ENCODE data around the gene SPTA1. TPM values are rescaled to one million over a fixed set of nuclear protein-coding genes. Genes with fewer than 3 reads are reported as not detected.

The SPTA1 gene
- not detected in 2 replicates for total RNA-seq

DNA sequence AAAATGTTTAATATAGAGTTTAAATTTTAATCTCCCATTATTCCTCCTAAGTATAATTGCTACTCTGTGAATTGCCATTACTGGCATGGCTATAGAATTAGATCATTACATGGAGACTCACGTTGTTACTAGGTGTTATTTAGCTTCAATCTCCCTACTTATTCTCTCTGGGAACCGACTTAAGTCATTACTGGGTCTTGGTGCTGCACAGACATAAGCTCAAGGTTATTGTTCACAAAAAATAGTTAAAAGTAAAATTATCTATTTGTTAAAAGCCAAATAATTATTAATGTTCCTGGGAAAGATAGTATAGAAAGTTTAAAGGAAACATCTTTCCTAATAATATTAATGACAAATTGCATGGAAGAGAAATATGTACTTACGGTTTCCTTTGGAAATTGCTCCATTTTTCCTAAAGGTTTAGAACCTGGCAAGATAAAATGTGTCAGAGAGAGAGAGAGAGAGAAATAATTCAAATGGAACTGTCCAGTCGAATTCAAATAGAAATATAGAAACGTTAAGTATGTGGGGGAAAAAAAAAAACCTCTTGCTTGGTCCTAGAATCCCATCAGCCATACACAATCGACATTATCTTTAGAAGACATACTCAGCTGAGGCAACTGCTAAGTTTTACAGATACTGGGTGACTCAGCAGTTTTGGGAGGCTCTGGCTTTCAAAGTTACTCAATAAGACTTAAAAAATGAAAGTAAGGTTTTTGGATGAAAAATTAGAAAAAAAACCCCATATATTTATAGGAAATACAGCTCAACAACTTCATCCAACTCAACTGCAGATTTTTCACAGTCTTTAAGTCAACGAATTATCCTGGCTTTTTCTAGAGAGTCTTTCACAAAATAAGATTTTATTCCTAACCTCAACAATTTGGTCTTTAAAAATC lies at the start of gene SPTA1:
Gene SPTA1 (minus strand): TSS at position 605 of the 899 bp plus-strand sequence. CDS start 198 bp downstream, at position 407.

DNA sequence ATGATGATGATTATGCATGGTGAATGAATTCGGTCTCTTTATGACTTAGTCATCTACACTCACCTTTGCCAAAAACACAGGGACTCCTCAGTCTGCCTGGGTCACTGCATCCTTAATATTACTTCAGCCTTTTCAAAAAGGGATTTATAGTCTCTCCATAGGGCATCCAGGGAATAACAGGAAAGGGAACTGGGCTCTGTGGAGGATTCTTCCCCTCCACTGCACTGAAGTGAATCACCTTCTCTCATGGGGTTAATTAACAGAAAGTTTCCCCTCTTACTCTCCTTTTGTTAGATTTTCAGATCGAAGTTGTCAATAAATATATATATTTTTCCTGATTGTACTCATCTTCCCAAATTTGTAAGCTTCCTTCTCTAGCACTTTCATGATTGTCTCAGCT lies 34.1 kb upstream of the SPTA1 start, which contains the start of gene OR6K3:
Gene OR6K3 (minus strand): TSS at position 101 of the 400 bp plus-strand sequence. CDS start 2,605 bp downstream, outside the sequence.

DNA sequence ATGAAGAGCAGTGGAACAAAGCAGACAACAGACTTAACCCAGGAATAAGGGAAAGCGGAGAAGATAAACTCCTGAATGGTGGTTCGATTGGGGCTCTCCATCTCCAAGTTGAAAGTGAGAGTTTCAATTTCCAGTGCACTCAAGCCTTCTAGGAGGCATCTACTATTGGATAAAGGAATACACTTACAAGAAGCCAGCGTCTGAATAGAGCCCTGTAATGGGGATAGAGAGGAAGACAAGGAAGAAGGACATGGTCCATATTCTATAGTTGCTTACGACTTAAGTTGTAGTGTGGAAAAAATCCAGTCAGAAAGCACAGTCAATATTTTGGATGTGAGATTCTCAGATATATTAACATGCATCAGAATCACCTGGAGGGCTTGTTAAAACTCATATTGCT lies 14.0 kb upstream of the SPTA1 start, which contains the start of gene OR6K2:
Gene OR6K2 (minus strand): TSS at position 101 of the 400 bp plus-strand sequence. CDS start 0 bp downstream, at position 101.

DNA sequence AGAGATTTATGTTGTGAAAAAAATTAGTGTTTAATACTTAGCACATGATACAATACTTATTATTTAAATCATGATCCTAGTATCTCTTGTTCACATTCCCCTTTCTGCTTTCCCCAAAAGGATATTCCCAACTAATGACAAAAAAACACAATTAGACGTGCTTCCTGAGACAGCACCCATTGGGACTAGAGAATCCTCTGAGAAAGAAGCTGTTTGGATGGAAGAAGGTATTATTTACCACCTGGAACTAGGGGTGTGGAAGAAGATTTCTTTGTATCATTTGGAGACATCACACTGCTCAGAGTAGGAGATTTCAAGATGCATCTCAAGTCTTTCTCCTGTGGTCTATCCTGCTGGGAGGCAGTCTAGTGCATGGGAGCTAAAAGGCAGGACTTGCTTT lies 81.5 kb downstream of the SPTA1 start, which contains the start of gene OR10Z1:
Gene OR10Z1 (plus strand): TSS at position 301 of the 400 bp plus-strand sequence. CDS start 1,171 bp downstream, outside the sequence.

DNA sequence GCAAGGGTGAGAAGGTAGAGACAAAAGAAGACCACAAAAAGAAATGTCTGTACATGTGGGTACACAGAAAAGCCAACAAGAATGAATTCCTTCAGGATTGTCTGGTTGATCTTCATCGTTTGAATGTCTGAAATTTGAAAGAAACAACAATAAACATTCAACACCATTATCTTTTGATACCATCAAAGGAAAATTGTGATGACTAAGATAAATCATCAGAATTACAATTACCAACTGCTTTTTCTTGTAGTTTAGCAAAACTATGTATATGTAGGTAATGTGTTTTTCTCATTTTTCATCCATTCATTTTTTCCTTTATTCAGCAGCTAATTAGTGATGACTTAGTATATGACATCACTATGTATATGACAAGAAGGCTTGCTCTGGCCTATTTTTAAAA lies 106.8 kb downstream of the SPTA1 start, which contains the start of gene OR10X1:
Gene OR10X1 (minus strand): TSS at position 167 of the 400 bp plus-strand sequence. CDS start 0 bp downstream, at position 167.

DNA sequence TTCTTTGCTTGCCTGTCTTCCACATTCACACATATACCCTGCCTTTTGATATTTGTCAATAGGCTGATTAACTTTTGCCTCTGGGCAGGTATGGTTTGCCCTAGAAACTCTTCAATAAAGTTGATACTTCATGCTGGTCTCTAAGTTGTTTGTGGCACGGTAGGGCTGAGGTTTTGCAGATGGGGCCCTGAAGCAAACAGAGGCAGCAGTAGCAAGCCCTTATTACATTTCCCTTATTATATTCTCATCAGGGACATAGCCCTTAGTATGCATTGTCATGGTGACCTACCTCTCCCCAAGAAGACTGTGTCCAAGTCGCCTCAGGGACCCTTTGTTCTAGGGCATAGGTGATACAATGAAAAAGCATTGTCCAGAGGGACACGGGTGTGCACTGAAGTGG lies 116.0 kb downstream of the SPTA1 start, which contains the start of gene OR6P1:
Gene OR6P1 (minus strand): TSS at position 101 of the 400 bp plus-strand sequence. CDS start 6,976 bp downstream, outside the sequence.

Other genes with a start within 250 kb of the SPTA1 start
- not detected in 2 replicates for gene OR10K1, start 224.9 kb downstream of the SPTA1 start, total RNA-seq
- gene OR10R2, start 214.5 kb downstream of the SPTA1 start, total RNA-seq: not detected in 2 replicates
- gene OR6Y1, start 132.3 kb downstream of the SPTA1 start, total RNA-seq: not detected in 2 replicates
- gene OR6P1, start 116.1 kb downstream of the SPTA1 start, total RNA-seq: not detected in 2 replicates
- not detected in 2 replicates for gene OR10X1, start 106.8 kb downstream of the SPTA1 start, total RNA-seq
- gene OR10Z1, start 81.4 kb downstream of the SPTA1 start, total RNA-seq: not detected in 2 replicates
- gene OR6K2, start 13.9 kb upstream of the SPTA1 start, total RNA-seq: not detected in 2 replicates
- not detected in 2 replicates for gene OR6K3, start 34.0 kb upstream of the SPTA1 start, total RNA-seq
- not detected in 2 replicates for gene OR6K6, start 68.0 kb upstream of the SPTA1 start, total RNA-seq
- not detected in 2 replicates for gene OR6N1, start 85.5 kb upstream of the SPTA1 start, total RNA-seq
- gene OR6N2, start 94.5 kb upstream of the SPTA1 start, total RNA-seq: not detected in 2 replicates
- gene MNDA, start 144.6 kb upstream of the SPTA1 start, total RNA-seq: not detected in 2 replicates
- not detected in 2 replicates for gene PYHIN1, start 244.8 kb upstream of the SPTA1 start, total RNA-seq

All from placental epithelial cell (primary cell).